Glomerular visceral epithelial cell (primary cell): ENCODE data around the gene NAV2.
"Not testable (repeated sequence)": the region's sequence is repeated elsewhere in the genome, so short reads cannot be mapped to it uniquely, and the experiment has no call there.

Experiments used
- DNase-seq: peaks from one replicate; pipeline ENCODE4 v3.0.0-alpha.2; 2016; ENCODE audit errors: extremely low spot score

Gene NAV2

DNA sequence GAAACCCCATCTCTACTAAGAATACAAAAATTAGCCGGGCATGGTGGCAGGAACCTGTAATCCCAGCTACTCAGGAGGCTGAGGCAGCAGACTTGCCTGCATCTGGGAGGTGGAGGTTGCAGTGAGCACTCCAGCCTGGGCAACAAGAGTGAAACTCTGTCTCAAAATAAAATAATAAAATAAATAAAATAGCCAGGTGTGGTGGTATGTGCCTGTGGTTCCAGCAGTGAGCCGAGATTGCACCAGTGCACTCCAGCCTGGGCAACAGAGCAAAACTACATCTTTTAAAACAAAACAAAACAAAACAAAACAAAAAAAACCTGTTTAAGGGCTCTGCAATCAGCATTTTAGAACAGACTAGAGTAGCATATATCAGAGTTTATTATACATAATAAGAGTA is 214.8 kb downstream of the NAV2 start:
- DNase-seq = not testable (repeated sequence)

- peak; percentile 6 for DNase-seq
These were observed 216.5 kb downstream of the NAV2 start for GRCh38 chr11:19929147-19929546.

DNA sequence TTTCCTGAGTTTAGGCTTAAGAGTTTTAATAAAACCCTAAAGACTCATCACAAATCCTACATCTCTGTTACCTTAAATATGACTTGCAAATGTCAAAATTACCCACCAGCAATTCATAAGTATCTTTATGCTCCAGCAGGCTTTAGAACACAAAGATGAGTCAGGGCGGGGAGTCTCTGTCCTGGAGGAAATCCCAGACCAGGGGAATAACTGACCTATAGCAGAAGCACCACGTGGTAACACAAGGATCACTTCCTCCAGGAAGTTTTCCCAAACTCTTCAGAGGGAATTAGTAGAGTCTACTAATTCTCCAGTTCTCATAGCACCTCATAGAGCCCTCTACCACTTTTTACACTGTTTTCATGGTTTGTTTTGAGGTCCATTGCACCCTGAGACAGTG is 217.0 kb downstream of the NAV2 start:
- peak; percentile 64 for DNase-seq

DNA sequence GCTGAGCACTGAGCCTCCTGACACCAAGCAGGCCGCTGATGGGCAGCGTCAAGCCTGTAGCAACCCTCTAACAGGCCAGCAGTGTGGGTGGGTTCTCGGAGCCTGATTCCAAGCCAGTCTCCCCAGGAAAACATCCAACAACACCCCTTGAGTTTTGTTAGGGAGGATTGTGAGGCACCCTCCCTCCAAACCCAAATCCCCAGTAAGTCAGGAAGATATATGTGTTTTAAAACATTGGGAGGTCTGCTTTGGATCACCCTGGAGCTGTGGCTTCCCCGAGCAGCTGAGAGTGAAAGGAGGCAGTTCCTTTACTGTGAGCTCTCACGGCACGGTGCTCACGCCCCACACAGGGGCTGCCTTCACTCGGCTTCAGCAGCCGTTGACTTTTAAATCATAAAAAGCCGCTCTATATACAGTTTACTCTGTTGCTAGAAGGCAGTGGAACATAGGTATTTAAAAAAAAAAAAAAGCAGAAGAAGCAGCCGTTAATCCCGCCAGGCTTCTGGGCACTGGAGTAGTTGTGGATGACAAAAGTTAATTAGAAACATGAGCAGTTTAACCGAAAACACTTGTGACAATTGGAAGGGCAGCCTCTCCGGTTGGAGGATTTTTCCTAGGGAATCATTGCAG is 218.6 kb downstream of the NAV2 start:
- DNase-seq = no peak

- DNase-seq = no peak
These were observed 219.2 kb downstream of the NAV2 start for GRCh38 chr11:19931771-19932369.

DNA sequence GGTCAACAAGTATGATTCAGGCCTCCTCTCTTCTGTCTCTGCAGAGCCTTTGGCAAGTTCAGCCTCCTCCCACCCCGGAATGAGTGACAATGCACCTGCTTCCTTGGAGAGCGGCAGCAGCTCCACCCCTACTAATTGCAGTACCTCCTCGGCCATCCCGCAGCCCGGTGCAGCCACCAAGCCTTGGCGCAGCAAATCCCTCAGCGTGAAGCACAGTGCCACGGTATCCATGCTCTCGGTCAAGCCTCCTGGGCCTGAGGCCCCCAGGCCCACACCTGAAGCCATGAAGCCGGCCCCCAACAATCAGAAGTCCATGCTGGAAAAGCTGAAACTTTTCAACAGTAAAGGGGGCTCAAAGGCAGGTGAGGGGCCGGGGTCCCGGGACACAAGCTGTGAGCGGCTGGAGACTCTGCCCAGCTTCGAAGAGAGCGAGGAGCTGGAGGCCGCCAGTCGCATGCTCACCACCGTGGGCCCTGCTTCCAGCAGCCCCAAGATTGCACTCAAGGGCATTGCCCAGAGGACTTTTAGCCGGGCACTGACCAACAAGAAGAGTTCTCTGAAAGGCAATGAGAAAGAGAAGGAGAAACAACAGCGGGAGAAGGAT is 220.6 kb downstream of the NAV2 start:
- DNase-seq = no peak

- no peak for DNase-seq
These were observed 221.3 kb downstream of the NAV2 start for GRCh38 chr11:19933801-19934488.

DNA sequence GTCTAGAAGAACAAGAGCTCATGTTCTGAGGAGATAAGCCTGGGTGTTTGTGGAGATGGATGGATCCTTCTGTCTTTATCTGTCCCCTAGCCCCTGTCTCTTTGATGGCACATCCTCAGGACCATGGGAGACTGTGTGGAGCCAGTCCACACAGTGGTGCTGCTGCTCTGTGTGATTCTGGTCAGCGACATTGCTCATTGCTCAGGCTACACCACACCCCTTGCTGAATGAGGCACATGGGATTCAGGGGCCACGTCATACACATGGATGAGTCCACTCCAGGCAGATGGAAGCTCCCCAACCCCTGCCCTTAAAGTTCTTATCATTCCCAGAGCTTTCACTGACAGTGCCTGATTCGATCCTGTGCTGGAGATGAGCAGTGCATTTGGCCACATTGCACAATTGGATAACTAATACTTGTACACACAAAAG is 222.2 kb downstream of the NAV2 start:
- DNase-seq = no peak

GRCh38 chr11:19935507-19935906 is 222.9 kb downstream of the NAV2 start:
- DNase-seq = no peak

DNA sequence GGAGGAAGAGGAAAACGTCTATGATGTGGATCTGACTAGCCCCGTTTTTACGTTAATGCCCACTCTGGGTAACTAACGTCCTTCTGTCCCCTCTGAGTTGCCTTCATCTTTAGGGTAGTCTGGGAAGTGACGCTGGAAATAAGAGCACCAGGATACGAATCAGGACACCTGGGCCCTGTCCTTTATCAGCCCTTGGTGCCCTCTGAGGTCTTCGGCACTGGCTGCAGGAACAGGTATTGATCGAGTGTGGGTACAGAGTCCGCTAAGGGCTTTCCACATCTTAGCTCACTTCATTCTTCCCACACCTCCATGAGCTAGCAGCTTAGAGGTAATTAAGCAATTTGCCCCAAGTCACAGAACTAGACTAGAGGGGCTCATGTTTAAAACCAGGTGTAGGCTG is 223.8 kb downstream of the NAV2 start:
- DNase-seq = no peak

- DNase-seq = peak; percentile 33
These were observed 225.7 kb downstream of the NAV2 start for GRCh38 chr11:19938169-19938856.

DNA sequence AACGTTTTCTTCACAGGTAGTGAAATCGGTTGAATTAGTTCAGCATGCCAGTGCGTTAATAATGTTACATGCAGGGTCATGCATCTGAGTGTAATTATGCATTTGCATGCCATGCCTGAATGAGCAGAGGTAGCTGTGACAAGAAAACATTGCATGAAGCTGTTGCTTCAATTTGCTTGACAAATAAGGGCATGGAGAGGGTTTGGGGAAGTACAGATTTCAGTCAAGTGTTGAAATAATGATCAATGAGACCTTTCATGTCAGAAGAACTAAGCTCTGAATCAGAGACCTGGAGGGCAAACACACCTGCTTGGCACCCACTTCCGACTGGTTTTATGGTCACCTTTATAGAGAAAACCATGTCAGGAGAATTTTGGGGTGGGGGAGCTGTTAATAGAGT is 226.2 kb downstream of the NAV2 start:
- no peak for DNase-seq

- no peak for DNase-seq
These were observed 226.8 kb downstream of the NAV2 start for GRCh38 chr11:19939415-19939929.

DNA sequence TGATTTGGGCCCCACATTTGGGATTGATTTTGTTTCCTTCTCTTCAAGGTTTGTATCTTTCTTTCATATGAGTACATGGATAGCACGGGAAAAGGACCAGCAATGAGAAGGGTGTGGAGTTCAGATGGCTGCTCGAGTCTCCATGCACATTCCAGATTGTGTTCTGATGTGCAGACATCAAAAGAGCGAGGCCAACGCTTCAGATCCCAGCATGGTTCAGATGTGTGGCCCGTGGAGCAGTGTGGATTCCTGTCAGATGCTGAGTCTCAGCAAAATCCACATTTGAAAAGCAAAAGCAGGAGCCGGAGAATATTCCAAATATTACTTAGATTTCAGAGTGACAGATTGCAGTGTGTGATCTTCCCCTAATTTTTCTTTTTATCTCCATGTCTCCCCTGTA is 228.2 kb downstream of the NAV2 start:
- no peak for DNase-seq

DNA sequence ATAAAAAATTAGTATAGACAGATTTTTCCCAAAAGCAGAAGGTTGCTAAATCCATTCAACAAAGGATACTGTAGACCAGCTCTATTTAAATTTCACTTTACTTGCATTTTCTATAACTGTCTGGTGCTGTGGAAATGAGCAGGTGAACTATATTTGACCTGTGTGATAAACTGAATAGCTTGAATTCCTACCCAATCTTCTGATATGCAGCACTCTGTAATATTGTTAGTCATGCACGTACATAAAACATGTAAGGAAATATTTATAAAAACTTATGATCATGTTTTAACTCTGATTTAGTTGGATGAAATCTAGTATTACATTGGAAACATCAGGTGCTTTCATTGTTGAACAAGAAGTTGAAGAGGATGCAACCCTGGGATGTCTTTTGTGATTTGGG is 234.0 kb downstream of the NAV2 start:
- no peak for DNase-seq

GRCh38 chr11:19947537-19948114 is 235.0 kb downstream of the NAV2 start:
- DNase-seq = no peak

DNA sequence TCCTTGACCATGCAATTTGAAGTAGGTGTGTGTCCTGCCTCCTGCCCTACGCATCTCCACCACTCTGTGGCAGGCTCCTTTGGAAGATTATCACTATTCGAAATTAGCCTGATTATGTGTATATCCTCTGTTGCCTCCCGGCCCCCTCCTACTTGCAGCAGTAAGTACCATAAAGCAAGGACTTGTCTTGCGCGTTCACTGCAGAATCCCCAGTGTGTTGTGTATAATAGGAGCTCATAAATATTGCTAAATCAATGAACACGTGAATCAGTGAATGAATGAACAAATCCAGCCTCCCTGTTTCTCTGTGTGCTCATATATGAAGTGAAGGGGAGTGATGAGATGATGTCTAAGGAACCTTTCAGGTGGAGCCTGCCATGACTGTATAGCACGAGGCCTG is 237.0 kb downstream of the NAV2 start:
- no peak for DNase-seq

DNA sequence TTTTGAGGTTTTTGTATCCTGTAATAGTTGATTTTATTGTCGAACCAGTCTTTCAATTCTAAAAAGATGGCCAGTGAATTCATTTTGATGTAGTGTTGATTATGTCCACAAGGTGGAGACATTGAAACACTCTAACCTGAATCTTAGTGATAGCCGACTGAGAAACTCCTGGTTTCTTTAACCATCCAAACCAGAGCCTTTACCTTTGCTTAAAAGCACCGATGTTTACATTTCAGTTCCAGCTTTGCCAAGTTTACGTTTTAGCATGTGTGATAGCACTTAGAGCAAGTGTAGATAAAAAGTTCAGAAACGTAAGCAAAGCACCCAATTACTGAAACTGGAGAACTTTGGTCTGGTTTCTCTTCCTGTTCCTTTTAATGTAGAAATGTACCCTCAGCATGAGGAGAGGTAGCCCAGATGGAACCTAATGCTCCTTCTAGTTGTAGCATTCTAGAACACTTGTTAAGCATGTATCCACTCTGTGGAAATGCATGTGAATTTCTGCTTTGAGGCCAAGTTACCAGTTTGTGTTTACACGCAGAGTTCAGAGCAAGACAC is 239.0 kb downstream of the NAV2 start:
- DNase-seq = peak; percentile 59

DNA sequence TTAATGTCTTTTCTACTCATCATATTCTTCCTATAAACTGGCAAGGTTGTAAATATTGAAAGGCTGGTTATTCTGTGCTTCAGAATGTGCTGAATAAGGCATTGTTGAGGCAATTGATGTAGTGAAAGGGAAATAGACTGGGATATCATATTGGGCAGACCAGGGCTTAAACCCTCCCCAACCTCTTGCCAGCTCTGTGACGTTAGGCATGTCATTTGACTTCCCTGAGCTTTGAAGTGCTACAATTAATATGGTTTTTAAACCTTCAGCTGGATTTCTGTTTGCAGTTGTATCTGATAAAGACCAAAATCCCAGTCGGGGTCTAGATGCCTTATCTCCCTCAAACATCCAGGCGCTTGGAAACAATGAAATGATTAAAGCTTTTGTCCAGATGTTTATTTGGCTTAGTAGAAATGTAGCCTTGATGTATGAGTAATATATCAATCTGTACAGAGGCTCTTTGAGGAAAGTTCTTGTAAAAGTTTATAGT is 239.5 kb downstream of the NAV2 start:
- DNase-seq = no peak

- DNase-seq = no peak
These were observed 240.3 kb downstream of the NAV2 start for GRCh38 chr11:19952911-19953310.

GRCh38 chr11:19953336-19953735 is 240.7 kb downstream of the NAV2 start:
- DNase-seq = peak; percentile 67
